HG02571 (cell line): ENCODE results near the gene OOSP4B.
"Not testable (repeated sequence)": the region's sequence is repeated elsewhere in the genome, so short reads cannot be mapped to it uniquely, and the experiment has no call there.

Experiments used
- ATAC-seq: cut with Tn5 transposase; IDR thresholded peaks from one replicate; pipeline ENCODE4 v1.9.1; 2021; ENCODE audit warnings: mild to moderate bottlenecking, moderate library complexity; ENCODE audit not compliant: unreplicated experiment

OOSP4B gene

GRCh38 chr11:60016881-60017280, at the start of gene OOSP4B:
OOSP4B (plus strand) TSS chr11:60017181.
- ATAC-seq, result no peak

- ATAC-seq, result no peak
These were observed 49.1 kb upstream of the OOSP4B start for GRCh38 chr11:59967677-59968394.

GRCh38 chr11:59968395-59968783, 48.6 kb upstream of the OOSP4B start:
- no peak for ATAC-seq

GRCh38 chr11:59973097-59973496, 43.9 kb upstream of the OOSP4B start:
- ATAC-seq, result no peak

- no peak for ATAC-seq
These were observed 35.7 kb upstream of the OOSP4B start for GRCh38 chr11:59981106-59981770.

- ATAC-seq, result not testable (repeated sequence)
These were observed 34.9 kb upstream of the OOSP4B start for GRCh38 chr11:59982037-59982436.

GRCh38 chr11:59983212-59983611, 33.8 kb upstream of the OOSP4B start:
- no peak for ATAC-seq

GRCh38 chr11:59984368-59984767, 32.6 kb upstream of the OOSP4B start:
- no peak for ATAC-seq

- ATAC-seq, result no peak
These were observed 26.6 kb upstream of the OOSP4B start for GRCh38 chr11:59990421-59990820.

- no peak for ATAC-seq
These were observed 24.6 kb upstream of the OOSP4B start for GRCh38 chr11:59992425-59992824.

- no peak for ATAC-seq
These were observed 19.2 kb upstream of the OOSP4B start for GRCh38 chr11:59997800-59998199.

- ATAC-seq, result no peak
These were observed 17.3 kb upstream of the OOSP4B start for GRCh38 chr11:59999691-60000090.

GRCh38 chr11:60003729-60004128, 13.3 kb upstream of the OOSP4B start:
- ATAC-seq, result no peak

- ATAC-seq, result no peak
These were observed 11.6 kb upstream of the OOSP4B start for GRCh38 chr11:60005360-60005759.

- no peak for ATAC-seq
These were observed 1.1 kb downstream of the OOSP4B start for GRCh38 chr11:60018058-60018457.

- not testable (repeated sequence) for ATAC-seq
These were observed 3.4 kb downstream of the OOSP4B start for GRCh38 chr11:60020376-60020775.

- ATAC-seq, result no peak
These were observed 12.1 kb downstream of the OOSP4B start for GRCh38 chr11:60029015-60029632.

- no peak for ATAC-seq
These were observed 23.1 kb downstream of the OOSP4B start, which contains the start of gene OOSP2 for GRCh38 chr11:60040109-60040508. OOSP2 (plus strand) TSS chr11:60040409; CDS start chr11:60040460, 51 bp downstream.

- ATAC-seq, result not testable (repeated sequence)
These were observed 33.4 kb downstream of the OOSP4B start for GRCh38 chr11:60050422-60050821.

- not testable (repeated sequence) for ATAC-seq
These were observed 33.9 kb downstream of the OOSP4B start for GRCh38 chr11:60050839-60051238.

- no peak for ATAC-seq
These were observed 39.5 kb downstream of the OOSP4B start, which contains the start of gene MS4A3 for GRCh38 chr11:60056349-60056969. MS4A3 (plus strand) TSS chr11:60056665; CDS start chr11:60061161, 4,496 bp downstream.
